Lower leg skin (tissue), 3 donors: ENCODE results near the gene RASA3.

Source experiments
- CTCF ChIP-seq, 3 donors: fragments of 450-650 bp; IDR thresholded peaks; one replicate each; pipeline ENCODE4 v1.5.1; 2016; ENCODE audit warnings: antibody characterized with exemption in 3 of 3, mild to moderate bottlenecking in 3 of 3, moderate library complexity in 2 of 3
- POLR2A ChIP-seq, 2 donors: fragments of 450-650 bp; IDR thresholded peaks; one replicate each; pipeline ENCODE4 v1.6.1; 2016 to 2017; ENCODE audit warnings: antibody characterized with exemption in 2 of 2, mild to moderate bottlenecking in 1 of 2, moderate library complexity in 1 of 2

GRCh38 chr13:114017028-114017630 lies 115.3 kb downstream of the RASA3 start:
- TF ChIP-seq CTCF (IDR thresholded peaks at IDR 0.05) (no peak), POLR2A (IDR thresholded peaks at IDR 0.05) (no peak)
